ENCODE measurements around the gene GRB7. TPM values are rescaled to one million over a fixed set of nuclear protein-coding genes. Genes with fewer than 3 reads are reported as not detected.
"Not testable (repeated sequence)": the region's sequence is repeated elsewhere in the genome, so short reads cannot be mapped to it uniquely, and the experiment has no call there.

The GRB7 gene
- total and polyA plus RNA-seq, 2 donors (not counting 1 experiment from before 2014, with no cell fraction given): 0.81 to 0.84 TPM

DNA sequence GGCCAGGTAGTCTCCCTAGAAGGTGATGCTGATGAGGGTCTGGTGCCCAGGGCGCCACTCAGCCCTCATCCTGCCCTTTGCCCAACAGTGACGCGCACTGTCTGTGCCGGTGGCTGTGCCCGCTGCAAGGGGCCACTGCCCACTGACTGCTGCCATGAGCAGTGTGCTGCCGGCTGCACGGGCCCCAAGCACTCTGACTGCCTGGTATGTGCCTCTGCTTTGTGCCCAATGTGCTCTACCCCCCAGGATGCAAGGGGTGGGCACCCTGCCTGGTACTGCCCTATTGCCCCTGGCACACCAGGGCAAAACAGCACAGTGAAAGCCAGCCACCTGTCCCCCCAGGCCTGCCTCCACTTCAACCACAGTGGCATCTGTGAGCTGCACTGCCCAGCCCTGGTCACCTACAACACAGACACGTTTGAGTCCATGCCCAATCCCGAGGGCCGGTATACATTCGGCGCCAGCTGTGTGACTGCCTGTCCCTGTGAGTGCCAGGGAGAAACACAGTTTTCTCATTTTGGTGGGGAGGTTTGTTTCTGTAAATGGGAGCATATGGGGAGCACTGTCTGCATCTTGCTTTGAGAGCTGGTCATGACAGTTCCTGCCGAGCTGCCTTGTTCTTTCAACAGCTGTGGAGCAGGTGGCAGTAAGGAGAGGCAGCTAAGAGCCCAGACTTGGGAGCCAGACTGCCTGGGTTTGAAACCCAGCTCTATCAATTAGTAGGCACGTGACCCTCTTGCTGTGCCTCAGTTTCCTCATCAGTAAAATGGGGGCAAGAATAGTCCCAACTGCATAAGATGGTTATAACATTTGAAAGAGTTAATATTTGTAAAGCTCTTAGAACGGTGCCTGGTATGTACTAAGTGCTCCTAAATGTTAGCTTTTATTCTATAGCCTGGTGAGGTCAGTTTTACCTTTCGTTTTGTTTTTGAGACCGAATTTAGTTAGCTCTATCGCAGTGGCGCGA, 27.5 kb upstream of the GRB7 start:
- Histone ChIP-seq H3K9me3 (ENCODE audit: control extremely low read depth in 1 of 3, control insufficient read depth in 2 of 3, insufficient read depth in 1 of 3, low read length in 2 of 3) (no peaks in the 10 kb centered on the region), H3K27ac (ENCODE audit: low read length in 2 of 2) (no peak overlapping the region), H3K4me1 (ENCODE audit: control insufficient read depth in 2 of 2, insufficient read depth in 2 of 2, low read length in 2 of 2) (peaks cover 12 to 19% of the 10 kb centered on the region in 2 donors), H2AFZ (ENCODE audit: insufficient read depth, low read depth, low read length, poor library complexity, severe bottlenecking) (no peak overlapping the region), H3K27me3 (replicated peaks in 1 of 4; ENCODE audit: control extremely low read depth in 1 of 4, control insufficient read depth in 3 of 4, insufficient read depth in 4 of 4, low read length in 3 of 4) (no peaks in the 10 kb centered on the region), H3K4me3 (ENCODE audit: control extremely low read depth in 1 of 5, extremely low read depth in 1 of 5, insufficient read depth in 1 of 5, low read depth in 2 of 5, low read length in 4 of 5) (no peak overlapping the region), H3K79me2 (ENCODE audit: control insufficient read depth, insufficient read depth, low read length) (no peaks in the 10 kb centered on the region), H4K20me1 (ENCODE audit: control insufficient read depth, insufficient read depth, low read length, poor library complexity, severe bottlenecking) (no peaks in the 10 kb centered on the region), H3K9ac (ENCODE audit: low read length) (no peak overlapping the region), H3K36me3 (replicated peaks in 1 of 2; ENCODE audit: control extremely low read depth in 1 of 2, control insufficient read depth in 1 of 2, extremely low read depth in 1 of 2, insufficient read depth in 2 of 2, low read length in 1 of 2) (no peaks in the 10 kb centered on the region), H3K4me2 (replicated peaks; ENCODE audit: low read depth, low read length, poor library complexity, severe bottlenecking) (no peak overlapping the region)
- no peak for ATAC-seq (ENCODE audit: low read depth)
- peaks cover 9% of the 10 kb centered on the region for H3K4me1 Mint-ChIP-seq
- TF ChIP-seq CTCF (IDR thresholded peaks at IDR 0.05): no peak
- no peak for TF ChIP-seq EZH2 (IDR thresholded peaks at IDR 0.05; ENCODE audit: borderline replicate concordance, insufficient read depth, low read depth, low read length, poor library complexity, severe bottlenecking)
- DNase-seq: no peak
- POLR2A ChIA-PET: no interaction called here
- H3K4me3 Mint-ChIP-seq: no peak overlapping the region
- no peaks in the 10 kb centered on the region for H3K9me3 Mint-ChIP-seq (ENCODE audit: insufficient read depth)
- CTCF ChIA-PET: interaction anchor here (1.1 kb wide), 1 partner anchor 56 kb away, joined by 5 read pairs; no protein-coding TSS in a partner anchor
- H3K27me3 Mint-ChIP-seq: no peaks in the 10 kb centered on the region
- no peak overlapping the region for H3K27ac Mint-ChIP-seq
- intact Hi-C loops (cut with micrococcal nuclease): no loop called here
- 94% methylated on average over 17 of the region's 20 CpGs for WGBS (ENCODE audit: insufficient coverage)

DNA sequence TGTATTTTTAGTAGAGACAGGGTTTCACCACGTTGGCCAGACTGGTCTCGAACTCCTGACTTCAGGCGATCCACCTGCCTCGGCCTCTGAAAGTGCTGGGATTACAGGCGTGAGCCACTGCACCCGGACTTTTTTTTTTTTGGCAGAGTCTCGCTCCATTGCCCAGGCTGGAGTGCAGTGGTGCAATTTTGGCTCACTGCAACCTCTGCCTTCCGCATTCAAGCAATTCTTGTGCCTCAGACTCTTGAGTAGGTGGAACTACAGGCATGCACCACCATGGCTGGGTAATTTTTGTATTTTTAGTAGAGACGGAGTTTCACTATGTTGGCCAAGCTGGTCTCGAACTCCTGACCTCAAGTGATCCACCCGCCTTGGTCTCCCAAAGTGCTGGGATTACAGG, 26.7 kb upstream of the GRB7 start:
- H4K20me1 ChIP-seq (ENCODE audit: control insufficient read depth, insufficient read depth, low read length, poor library complexity, severe bottlenecking); H3K4me3 Mint-ChIP-seq; H3K27ac ChIP-seq (ENCODE audit: low read length in 2 of 2); H3K27ac Mint-ChIP-seq; H3K9me3 Mint-ChIP-seq (ENCODE audit: insufficient read depth); H3K4me3 ChIP-seq (ENCODE audit: control extremely low read depth in 1 of 5, extremely low read depth in 1 of 5, insufficient read depth in 1 of 5, low read depth in 2 of 5, low read length in 4 of 5); H3K4me2 ChIP-seq (replicated peaks; ENCODE audit: low read depth, low read length, poor library complexity, severe bottlenecking); H2AFZ ChIP-seq (ENCODE audit: insufficient read depth, low read depth, low read length, poor library complexity, severe bottlenecking); H3K27me3 ChIP-seq (replicated peaks in 1 of 4; ENCODE audit: control extremely low read depth in 1 of 4, control insufficient read depth in 3 of 4, insufficient read depth in 4 of 4, low read length in 3 of 4); H3K4me1 Mint-ChIP-seq; ATAC-seq (ENCODE audit: low read depth); H3K79me2 ChIP-seq (ENCODE audit: control insufficient read depth, insufficient read depth, low read length); POLR2A ChIA-PET; intact Hi-C loops (cut with micrococcal nuclease); DNase-seq; H3K9me3 ChIP-seq (ENCODE audit: control extremely low read depth in 1 of 3, control insufficient read depth in 2 of 3, insufficient read depth in 1 of 3, low read length in 2 of 3); H3K9ac ChIP-seq (ENCODE audit: low read length); H3K36me3 ChIP-seq (replicated peaks in 1 of 2; ENCODE audit: control extremely low read depth in 1 of 2, control insufficient read depth in 1 of 2, extremely low read depth in 1 of 2, insufficient read depth in 2 of 2, low read length in 1 of 2); H3K27me3 Mint-ChIP-seq: not testable (repeated sequence)
- H3K4me1 ChIP-seq (ENCODE audit: control insufficient read depth in 2 of 2, insufficient read depth in 2 of 2, low read length in 2 of 2): peaks cover 12 to 19% of the 10 kb centered on the region in 2 donors
- CTCF ChIA-PET: interaction anchor here (1.1 kb wide), 1 partner anchor 57 kb away, joined by 5 read pairs; no protein-coding TSS in a partner anchor
- WGBS (ENCODE audit: insufficient coverage): 93% methylated on average over 11 of the region's 11 CpGs

Data from B cell (primary cell).